Measurements from ENCODE around the gene STK35.

The STK35 gene

DNA sequence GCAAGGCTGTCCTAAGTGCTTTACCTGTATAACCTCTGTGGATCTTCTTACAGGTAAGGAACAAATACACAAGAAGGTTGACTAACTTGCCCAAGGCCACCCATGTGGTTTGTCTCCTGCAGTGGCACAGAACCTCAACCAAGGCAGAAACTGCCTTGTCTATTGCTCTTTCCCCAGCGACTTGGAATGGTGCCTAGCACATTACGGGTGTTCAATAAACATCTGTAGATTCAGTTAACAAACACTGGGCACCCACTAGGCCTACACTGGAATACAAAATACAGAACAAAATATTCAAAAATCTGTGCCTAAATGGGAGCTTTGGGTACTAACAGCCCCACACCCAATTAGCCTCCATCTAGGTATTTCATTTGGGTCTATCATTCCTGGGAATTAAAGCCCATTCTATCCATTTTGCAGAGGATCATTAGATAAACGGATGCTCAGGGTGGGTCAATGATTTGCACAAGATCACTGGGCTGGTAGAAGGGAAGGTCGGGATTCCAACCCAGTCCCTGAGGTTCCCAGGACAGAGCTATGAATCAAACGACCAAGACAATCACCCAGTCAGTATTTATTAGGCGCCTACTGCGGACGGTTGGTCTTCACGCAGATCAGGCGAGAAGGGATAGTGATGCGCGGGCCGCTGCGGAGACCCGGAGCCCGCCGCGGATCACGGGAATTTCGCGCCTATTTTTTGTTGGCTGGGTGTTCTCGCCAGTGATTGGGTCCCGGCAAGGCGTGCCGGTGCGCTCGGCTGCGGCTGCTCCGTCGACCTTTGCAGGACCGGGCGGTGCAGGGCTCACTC lies at the start of gene STK35:
STK35 (plus strand) TSS at position 771 of the 808 bp plus-strand sequence. CDS start 55 bp downstream, outside the sequence.
- DNase-seq, result no peak

DNA sequence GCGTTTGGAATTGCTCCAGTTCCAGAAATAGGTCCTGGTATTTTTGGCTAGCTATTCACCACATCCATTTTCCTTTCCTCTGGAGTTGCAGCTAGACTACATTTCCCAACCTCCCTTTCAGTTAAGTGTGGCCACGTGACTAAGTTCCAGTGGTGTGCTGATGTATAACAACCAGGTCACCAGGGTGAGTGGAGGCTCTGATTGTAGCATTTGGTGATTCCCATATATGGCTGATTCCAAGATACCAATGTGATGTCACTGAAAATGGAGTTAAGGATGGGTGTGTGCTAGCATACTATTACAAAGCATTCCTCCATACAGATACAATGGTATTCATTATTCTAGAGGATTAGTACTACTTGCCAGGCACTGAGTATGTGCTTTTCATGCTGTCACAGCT lies 49.7 kb upstream of the STK35 start:
- no peak for DNase-seq

DNA sequence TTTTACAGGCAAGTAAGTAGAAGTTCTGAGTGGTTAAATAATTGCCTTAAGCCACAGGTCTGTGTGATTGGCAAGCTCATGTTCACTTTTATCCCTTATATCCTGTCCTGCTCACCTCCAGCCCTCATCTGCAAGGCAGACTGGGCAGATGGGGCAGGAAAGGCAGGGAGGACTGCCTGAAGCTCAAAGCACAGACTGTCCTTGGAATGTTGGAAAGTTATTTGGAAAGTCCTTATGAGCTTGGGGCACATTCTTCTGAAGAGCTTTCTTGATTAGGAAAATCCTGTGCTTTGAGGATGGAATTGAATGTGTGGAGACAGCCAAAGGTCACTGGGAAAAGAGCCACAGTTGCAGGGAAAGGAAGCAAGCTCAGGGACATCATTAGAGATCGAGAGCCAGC lies 48.9 kb upstream of the STK35 start:
- no peak for DNase-seq

- no peak for DNase-seq
These were observed 48.0 kb upstream of the STK35 start for GRCh38 chr20:2053615-2054014.

- no peak for DNase-seq
These were observed 46.7 kb upstream of the STK35 start for GRCh38 chr20:2054911-2055310.

DNA sequence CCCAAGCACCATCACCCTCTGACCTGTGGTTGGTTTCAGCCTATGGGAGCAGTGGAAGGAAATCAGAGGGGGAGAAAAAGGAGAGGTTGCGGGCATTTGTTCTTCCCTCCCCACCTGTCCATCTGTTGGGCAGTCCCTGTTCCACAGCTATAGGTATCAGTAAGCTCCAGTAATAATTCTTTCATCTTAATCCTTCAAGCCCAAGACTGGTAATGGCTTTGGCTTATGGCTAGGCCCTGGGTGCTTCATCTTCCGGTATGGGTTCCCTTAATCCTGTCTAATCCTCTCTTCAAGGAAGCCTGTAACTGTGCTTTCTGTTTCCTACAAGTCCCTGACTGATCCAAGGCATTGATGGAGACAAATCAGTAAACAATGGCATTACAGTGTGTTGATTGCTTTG lies 42.2 kb upstream of the STK35 start:
- DNase-seq, result no peak

- DNase-seq, result no peak
These were observed 36.5 kb upstream of the STK35 start for GRCh38 chr20:2065099-2065498.

- DNase-seq, result no peak
These were observed 35.0 kb upstream of the STK35 start for GRCh38 chr20:2066461-2067122.

DNA sequence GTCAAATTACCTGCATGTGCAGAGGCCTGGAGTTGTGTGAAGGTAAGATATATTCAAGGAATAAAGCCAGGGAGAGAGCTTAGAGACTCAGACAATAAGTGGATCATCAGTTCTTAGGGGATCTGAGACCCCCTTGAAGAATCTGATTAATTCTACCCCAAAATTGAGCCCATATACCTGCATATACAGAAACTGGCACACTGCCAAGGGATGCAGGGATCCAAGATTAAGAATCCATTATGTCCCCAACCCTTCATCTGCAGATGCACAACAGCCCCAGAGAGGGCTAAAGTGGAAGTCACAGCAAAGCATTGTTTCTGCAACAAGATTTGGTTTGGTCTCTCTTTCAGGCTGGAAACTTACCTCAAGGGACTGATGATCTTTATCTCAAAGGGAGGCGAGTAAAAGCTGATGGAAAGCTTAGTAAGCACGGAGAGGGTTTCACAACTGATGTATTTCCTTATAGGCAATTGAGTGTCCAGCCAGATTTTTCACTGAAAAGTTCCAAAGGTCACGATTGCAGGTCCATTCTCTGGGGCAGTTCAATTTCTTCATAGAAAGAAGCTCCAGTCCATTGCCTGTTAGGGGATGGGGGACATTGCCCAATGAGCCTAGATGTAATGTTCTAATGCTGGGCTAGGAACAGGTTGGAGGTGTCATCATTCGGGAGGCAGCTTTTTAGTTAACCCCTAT lies 20.9 kb upstream of the STK35 start:
- DNase-seq, result no peak

DNA sequence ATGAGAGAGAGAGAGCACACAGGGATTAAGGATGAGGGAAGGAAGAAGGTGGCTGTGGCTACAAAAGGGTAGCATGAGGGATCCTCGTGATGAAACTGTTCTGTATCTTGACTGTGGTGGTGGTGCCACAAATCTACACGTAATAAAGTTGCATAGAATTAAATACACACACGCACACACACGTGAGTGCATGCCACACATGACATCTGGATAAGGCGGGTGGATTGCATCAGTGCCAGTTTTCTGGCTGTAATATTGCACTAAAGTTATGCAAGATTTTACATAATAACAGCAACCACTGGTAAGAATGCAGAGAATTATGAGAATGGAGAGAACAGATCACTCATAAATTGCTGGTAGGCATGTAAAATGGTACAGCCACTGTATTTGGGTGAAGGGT lies 16.9 kb upstream of the STK35 start:
- DNase-seq, result peak; percentile 76

GRCh38 chr20:2086177-2086979 lies 15.2 kb upstream of the STK35 start:
- no peak for DNase-seq

DNA sequence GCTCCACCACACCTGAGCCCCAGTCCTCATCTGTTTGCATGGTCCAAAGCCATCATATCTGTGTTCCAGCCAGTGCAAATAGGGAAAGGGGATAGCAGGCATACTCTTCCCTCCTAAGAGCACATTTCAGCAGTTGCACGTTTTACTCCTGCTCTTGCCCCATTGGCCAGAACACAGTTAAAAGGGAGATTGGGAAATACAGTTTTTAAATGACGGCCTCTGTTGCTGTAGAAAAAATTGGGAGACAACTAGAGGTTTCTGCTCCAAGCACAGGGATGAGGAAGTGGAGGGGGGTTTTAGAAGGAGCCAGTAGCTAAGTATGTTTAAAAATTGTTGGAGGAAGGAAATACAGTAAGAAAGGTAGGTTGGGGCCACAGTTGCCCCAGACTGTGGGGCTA lies 14.6 kb upstream of the STK35 start:
- no peak for DNase-seq

- no peak for DNase-seq
These were observed 12.7 kb upstream of the STK35 start for GRCh38 chr20:2088891-2089290.

DNA sequence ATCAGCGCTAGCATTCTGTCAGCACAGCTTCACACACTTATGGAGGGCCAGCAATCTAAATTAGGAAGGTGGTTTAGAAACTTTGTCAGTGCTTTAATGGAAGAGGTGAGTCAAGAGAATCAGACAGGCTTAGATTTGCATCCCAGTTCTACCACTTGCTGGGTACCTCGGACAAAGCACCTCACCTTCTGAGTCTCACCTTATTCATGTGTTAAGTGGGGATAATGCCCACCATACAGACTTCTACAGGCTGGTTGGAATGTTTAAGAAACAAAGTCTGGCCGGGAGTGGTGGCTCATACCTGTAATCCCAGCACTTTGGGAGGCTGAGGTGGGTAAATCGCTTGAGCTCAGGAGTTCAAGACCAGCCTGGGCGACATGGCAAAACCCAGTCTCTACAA lies 12.2 kb upstream of the STK35 start:
- DNase-seq, result no peak

DNA sequence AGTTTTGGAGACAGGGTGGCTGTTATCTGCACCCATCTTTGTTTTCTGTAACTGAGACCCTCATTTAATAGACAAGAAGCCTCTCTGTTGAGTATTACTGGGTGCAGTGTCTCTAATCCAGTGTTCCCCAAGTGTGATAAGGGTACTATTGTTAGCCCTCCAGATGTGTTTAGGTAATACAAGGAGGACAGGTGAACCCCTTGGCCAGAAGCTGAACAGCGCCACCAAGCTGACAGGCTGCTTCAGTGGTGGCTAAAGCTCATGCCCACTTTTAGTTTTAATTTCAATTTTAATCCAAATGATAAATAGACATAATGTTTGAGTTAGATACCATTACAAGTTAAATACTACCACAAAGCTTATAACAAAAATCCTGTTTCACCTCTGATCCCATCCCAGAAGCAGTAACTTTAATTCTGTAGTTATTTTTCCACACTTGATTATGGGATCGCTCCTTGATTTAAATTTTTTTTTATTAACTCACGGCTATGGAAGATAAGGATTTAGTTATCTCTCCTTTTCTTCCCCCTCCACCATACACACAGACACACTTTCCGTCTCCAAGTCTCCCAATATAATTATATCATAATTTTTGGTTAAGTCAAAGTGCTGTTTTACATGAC lies 8.4 kb upstream of the STK35 start:
- peak; percentile 29 for DNase-seq

DNA sequence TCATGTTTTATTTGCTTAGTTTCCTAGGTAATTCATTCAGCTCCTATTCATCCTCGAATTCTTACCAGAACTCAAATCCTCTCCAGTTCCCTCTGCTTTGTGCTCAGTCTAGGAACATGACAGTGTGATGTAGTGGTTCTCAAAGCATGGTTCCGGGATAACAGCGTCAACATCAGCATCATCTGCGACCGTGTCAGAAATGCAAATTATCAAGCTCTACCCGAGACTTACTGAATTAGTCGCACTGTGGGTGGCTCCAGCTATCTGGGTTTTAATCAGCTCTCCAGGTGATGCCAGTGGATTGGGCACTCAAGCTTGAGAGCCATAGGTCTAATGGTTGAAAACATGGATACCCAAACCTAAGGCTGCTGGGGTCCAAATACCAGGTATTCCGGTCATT lies 7.7 kb upstream of the STK35 start:
- DNase-seq, result no peak

- DNase-seq, result peak; percentile 96
These were observed 398 bp downstream of the STK35 start for GRCh38 chr20:2101865-2102584.

- DNase-seq, result peak; percentile 93
These were observed 1.2 kb downstream of the STK35 start for GRCh38 chr20:2102585-2103460.

- no peak for DNase-seq
These were observed 2.0 kb downstream of the STK35 start for GRCh38 chr20:2103461-2104153.

DNA sequence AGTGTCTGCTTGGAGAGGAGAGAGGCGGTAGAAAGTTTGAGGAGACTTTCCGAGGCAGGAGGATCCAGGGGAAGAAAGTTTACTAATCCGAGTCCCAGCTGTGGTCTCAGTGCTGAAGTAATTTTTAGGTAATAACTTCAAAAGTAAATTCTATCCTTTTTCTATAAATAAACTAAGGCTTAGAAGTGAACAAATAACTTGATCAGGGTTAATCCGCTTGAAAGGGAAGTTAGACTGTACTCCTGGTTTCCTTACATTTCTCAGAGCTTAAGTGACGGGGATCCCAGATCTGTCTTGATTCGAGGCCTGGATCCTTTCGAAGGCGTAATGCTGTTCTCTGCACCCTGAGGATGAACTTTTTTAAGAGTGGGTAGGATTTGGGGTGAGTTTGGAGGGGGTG lies 2.6 kb downstream of the STK35 start:
- DNase-seq, result no peak

All from suppressor macrophage treated with lipopolysaccharide for 4 hours (primary cell).